ENCODE results near the gene KIAA1549.

- TF ChIP-seq, protein P1, sequence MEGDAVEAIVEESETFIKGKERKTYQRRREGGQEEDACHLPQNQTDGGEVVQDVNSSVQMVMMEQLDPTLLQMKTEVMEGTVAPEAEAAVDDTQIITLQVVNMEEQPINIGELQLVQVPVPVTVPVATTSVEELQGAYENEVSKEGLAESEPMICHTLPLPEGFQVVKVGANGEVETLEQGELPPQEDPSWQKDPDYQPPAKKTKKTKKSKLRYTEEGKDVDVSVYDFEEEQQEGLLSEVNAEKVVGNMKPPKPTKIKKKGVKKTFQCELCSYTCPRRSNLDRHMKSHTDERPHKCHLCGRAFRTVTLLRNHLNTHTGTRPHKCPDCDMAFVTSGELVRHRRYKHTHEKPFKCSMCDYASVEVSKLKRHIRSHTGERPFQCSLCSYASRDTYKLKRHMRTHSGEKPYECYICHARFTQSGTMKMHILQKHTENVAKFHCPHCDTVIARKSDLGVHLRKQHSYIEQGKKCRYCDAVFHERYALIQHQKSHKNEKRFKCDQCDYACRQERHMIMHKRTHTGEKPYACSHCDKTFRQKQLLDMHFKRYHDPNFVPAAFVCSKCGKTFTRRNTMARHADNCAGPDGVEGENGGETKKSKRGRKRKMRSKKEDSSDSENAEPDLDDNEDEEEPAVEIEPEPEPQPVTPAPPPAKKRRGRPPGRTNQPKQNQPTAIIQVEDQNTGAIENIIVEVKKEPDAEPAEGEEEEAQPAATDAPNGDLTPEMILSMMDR (tag by site-specific recombination; IDR thresholded peaks at IDR 0.05) = no peak
- TF ChIP-seq KLF9 (tag by site-specific recombination; IDR thresholded peaks at IDR 0.05; ENCODE audit: low read depth) = no peak
These were observed 90.4 kb downstream of the KIAA1549 start for GRCh38 chr7:138890499-138891445.
